GM12878 (cell line): ENCODE measurements around the gene RRP15. TPM values are rescaled to one million over a fixed set of nuclear protein-coding genes. Genes with fewer than 3 reads are reported as not detected.

Experiments used
- EED ChIP-seq: sonication (generic); IDR thresholded peaks from 2 replicates; pipeline ENCODE4 v1.6.1; 2016; ENCODE audit warnings: antibody characterized with exemption, low read depth
- EGR1 ChIP-seq, 2 experiments: IDR thresholded peaks; 1 replicate in 1 of 2; 2 replicates in 1 of 2; pipeline ENCODE4 v1.6.1; 2011 to 2012; ENCODE audit warnings: low read depth in 2 of 2, low read length in 2 of 2, borderline replicate concordance in 1 of 2, mild to moderate bottlenecking in 1 of 2, moderate library complexity in 1 of 2
- KLF5 ChIP-seq: fragments of 450-650 bp; IDR thresholded peaks from 2 replicates; pipeline ENCODE4 v1.6.1; 2014; ENCODE audit warnings: mild to moderate bottlenecking; ENCODE audit not compliant: partially characterized antibody
- MYB ChIP-seq: fragments of 150-350 bp; IDR thresholded peaks from 2 replicates; pipeline ENCODE4 v1.6.1; 2014; ENCODE audit warnings: mild to moderate bottlenecking, low read depth, low read length, borderline replicate concordance
- NFXL1 ChIP-seq: fragments of 450-650 bp; IDR thresholded peaks from 2 replicates; pipeline ENCODE4 v1.6.1; 2017; ENCODE audit warnings: antibody characterized with exemption, mild to moderate bottlenecking, borderline replicate concordance
- RCOR1 ChIP-seq: conservative IDR thresholded peaks from 2 replicates; pipeline ENCODE4 v1.6.1; 2012; ENCODE audit warnings: low read depth, low read length, improper control_type of control experiment
- SRF ChIP-seq, 2 experiments: IDR thresholded peaks; 2 replicates each; pipeline ENCODE4 v1.6.1; 2011; ENCODE audit warnings: low read depth in 2 of 2, low read length in 2 of 2, mild to moderate bottlenecking in 1 of 2, moderate library complexity in 1 of 2
- ZBTB11 ChIP-seq: fragments of 450-650 bp; formaldehyde crosslinking; IDR thresholded peaks from 2 replicates; pipeline ENCODE4 v1.5.0; 2022; ENCODE audit warnings: mild to moderate bottlenecking, missing genetic modification characterization
- ZBTB40 ChIP-seq: fragments of 450-650 bp; IDR thresholded peaks from 2 replicates; pipeline ENCODE4 v1.6.1; 2016; ENCODE audit warnings: mild to moderate bottlenecking, moderate library complexity, borderline replicate concordance
- ZNF384 ChIP-seq: IDR thresholded peaks from 2 replicates; pipeline ENCODE4 v1.6.1; 2012; ENCODE audit warnings: low read depth, mild to moderate bottlenecking, low read length, improper control_type of control experiment, borderline replicate concordance
- ZNF592 ChIP-seq: fragments of 450-650 bp; IDR thresholded peaks from 2 replicates; pipeline ENCODE4 v1.6.1; 2017; ENCODE audit warnings: mild to moderate bottlenecking, moderate library complexity
- ZNF687 ChIP-seq: fragments of 450-650 bp; IDR thresholded peaks from 2 replicates; pipeline ENCODE4 v1.6.1; 2017; ENCODE audit warnings: mild to moderate bottlenecking, moderate library complexity
- polyA plus RNA-seq, 11 experiments: library from polyadenylated mRNA; depleted of rRNA in 4 of 11; unstranded in 6 of 11; stranded (reverse) in 5 of 11; fragments of >200 nt; fragmentation: Nextera tagmentation in 4 of 11; fragmentation: Illumina TruSeq in 1 of 11; extraction: Ambion mirVana in 4 of 11; extraction: Trizol in 1 of 11; gene quantifications; 1 replicate in 1 of 11; 2 replicates in 10 of 11; pipeline versions ENCODE4 v1.2.1 to v1.2.3, GENCODE V29; 2011 to 2016; ENCODE audit warnings: inconsistent platforms in 2 of 11, missing spikeins in 2 of 11, low read depth in 1 of 11
- total RNA-seq, 4 experiments: library from RNA; depleted of rRNA in 3 of 4; stranded (reverse); fragments of >200 nt in 3 of 4; fragmentation: Illumina TruSeq in 1 of 4; extraction: Trizol in 1 of 4; gene quantifications; 2 replicates each; pipeline versions ENCODE4 v1.2.1 to v1.2.3, GENCODE V29; 2013 to 2021

RRP15 gene
- total and polyA plus RNA-seq, 10 of the 15 experiments (the other 5 are each of a cell fraction or from before 2014, with no cell fraction given), result 5.6 to 37.8 (median 19.1) TPM

- TF ChIP-seq ZBTB40 (no peak), ZBTB11 (no peak), ZNF687 (no peak), RCOR1 (no peak), EED (no peak), KLF5 (no peak), EGR1 (IDR thresholded peaks at IDR 0.05; ENCODE audit: borderline replicate concordance in 1 of 2, low read depth in 2 of 2, low read length in 2 of 2) (no peak), SRF (IDR thresholded peaks at IDR 0.05; ENCODE audit: low read depth in 2 of 2, low read length in 2 of 2) (no peak), NFXL1 (no peak), MYB (no peak), ZNF384 (no peak), ZNF592 (no peak)
- TF ChIP-seq, all 136 proteins: peak for 0
Observed at GRCh38 chr1:218328769-218329168, 43.7 kb downstream of the RRP15 start (continued).
